T-helper 2 cell (primary cell): ENCODE measurements around the gene LMNA.
"Not testable (repeated sequence)": the region's sequence is repeated elsewhere in the genome, so short reads cannot be mapped to it uniquely, and the experiment has no call there.

Experiments used
- DNase-seq, 5 experiments: peaks; one replicate each; pipeline versions ENCODE4 v3.0.0 to v3.0.0-alpha.2; 2012 to 2022
- total RNA-seq, 2 donors: gene quantifications; one replicate each; lab custom pipeline; 2026; lab: John Stamatoyannopoulos, UW

The LMNA gene
- total RNA-seq: 1,381 to 4,089 reads per million in 2 donors

- peak; percentile 60 to 86 (median 78) for DNase-seq
Measured at GRCh38 chr1:156114101-156114918, at the start of gene LMNA. LMNA (plus strand) TSS chr1:156114711; CDS start chr1:156114919, 208 bp downstream.

GRCh38 chr1:156065212-156065611, 49.3 kb upstream of the LMNA start:
- DNase-seq: no peak

GRCh38 chr1:156065871-156066270, 48.6 kb upstream of the LMNA start:
- DNase-seq: no peak

GRCh38 chr1:156067262-156067661, 47.2 kb upstream of the LMNA start:
- DNase-seq: no peak

- DNase-seq: no peak
Measured at GRCh38 chr1:156069490-156070455, 44.7 kb upstream of the LMNA start.

GRCh38 chr1:156070548-156070947, 44.0 kb upstream of the LMNA start:
- no peak for DNase-seq

- DNase-seq: not testable (repeated sequence)
Measured at GRCh38 chr1:156071332-156071816, 43.1 kb upstream of the LMNA start.

GRCh38 chr1:156072251-156072650, 42.3 kb upstream of the LMNA start:
- no peak for DNase-seq

- DNase-seq: no peak
Measured at GRCh38 chr1:156073110-156073687, 41.3 kb upstream of the LMNA start.

- DNase-seq: no peak
Measured at GRCh38 chr1:156073740-156074139, 40.8 kb upstream of the LMNA start.

GRCh38 chr1:156074661-156075060, 39.9 kb upstream of the LMNA start:
- DNase-seq: no peak

GRCh38 chr1:156075162-156075561, 39.3 kb upstream of the LMNA start:
- no peak for DNase-seq

- no peak for DNase-seq
Measured at GRCh38 chr1:156075775-156076204, 38.7 kb upstream of the LMNA start.

GRCh38 chr1:156076609-156077429, 37.7 kb upstream of the LMNA start:
- DNase-seq: peak in 1 of 5 experiments; percentile 38

- DNase-seq: no peak
Measured at GRCh38 chr1:156077430-156077760, 37.1 kb upstream of the LMNA start.

GRCh38 chr1:156078728-156079127, 35.8 kb upstream of the LMNA start:
- DNase-seq: no peak

GRCh38 chr1:156079762-156080161, 34.7 kb upstream of the LMNA start:
- no peak for DNase-seq

- no peak for DNase-seq
Measured at GRCh38 chr1:156080241-156080862, 34.2 kb upstream of the LMNA start.

GRCh38 chr1:156080863-156081179, 33.7 kb upstream of the LMNA start:
- no peak for DNase-seq

- no peak for DNase-seq
Measured at GRCh38 chr1:156081180-156081916, 33.2 kb upstream of the LMNA start.

- DNase-seq: no peak
Measured at GRCh38 chr1:156081917-156082308, 32.6 kb upstream of the LMNA start.
